IPS DF 6.9 (cell line): Measurements from ENCODE around the gene LCOR.
"Not testable (repeated sequence)": the region's sequence is repeated elsewhere in the genome, so short reads cannot be mapped to it uniquely, and the experiment has no call there.

Experiments used
- DNase-seq: peaks from one replicate; pipeline ENCODE4 v3.0.0-alpha.2; 2013; ENCODE audit warnings: low read depth, low spot score
- H3K27ac ChIP-seq: one replicate; pipeline ENCODE4 v1.5.1; 2013; ENCODE audit warnings: low read length, control low read depth
- H3K27me3 ChIP-seq: 2 replicates; pipeline ENCODE4 v1.6.1; 2013; ENCODE audit warnings: mild to moderate bottlenecking, low read length; ENCODE audit not compliant: control insufficient read depth, insufficient read depth
- H3K36me3 ChIP-seq: 2 replicates; pipeline ENCODE4 v1.6.1; 2013; ENCODE audit warnings: low read length; ENCODE audit not compliant: control insufficient read depth, insufficient read depth
- H3K4me1 ChIP-seq: 2 replicates; pipeline ENCODE4 v1.6.1; 2013; ENCODE audit warnings: low read length; ENCODE audit not compliant: control insufficient read depth, insufficient read depth
- H3K4me3 ChIP-seq: 2 replicates; pipeline ENCODE4 v1.5.1; 2013; ENCODE audit warnings: mild to moderate bottlenecking, low read length
- H3K9me3 ChIP-seq: 2 replicates; pipeline ENCODE4 v1.6.1; 2013; ENCODE audit warnings: low read length, inconsistent platforms; ENCODE audit not compliant: control insufficient read depth, insufficient read depth
- WGBS: extraction: QIAGEN DNeasy Blood & Tissue Kit; methylation state at CpG from one replicate; pipeline ENCODE4 v1.1.7; 2013; ENCODE audit warnings: mixed read lengths, missing lambda C conversion rate; ENCODE audit not compliant: insufficient read length, insufficient coverage; 5-methylcytosine and 5-hydroxymethylcytosine counted together

LCOR gene

GRCh38 chr10:96930469-96930868, 98.4 kb downstream of the LCOR start:
- WGBS, result no CpG with 5 or more reads among the region's 5 CpGs
- Histone ChIP-seq H3K27ac (no peak overlapping the region), H3K4me1 (no peaks in the 10 kb centered on the region), H3K27me3 (no peaks in the 10 kb centered on the region), H3K36me3 (no peaks in the 10 kb centered on the region), H3K9me3 (no peaks in the 10 kb centered on the region), H3K4me3 (no peak overlapping the region)
- no peak for DNase-seq

GRCh38 chr10:96935148-96935547, 103.0 kb downstream of the LCOR start:
- WGBS, result no CpG with 5 or more reads among the region's 5 CpGs
- no peak overlapping the region for H3K27ac ChIP-seq
- H3K4me3 ChIP-seq, result no peak overlapping the region
- H3K27me3 ChIP-seq, result no peaks in the 10 kb centered on the region
- no peaks in the 10 kb centered on the region for H3K36me3 ChIP-seq
- no peak for DNase-seq
- H3K4me1 ChIP-seq, result no peaks in the 10 kb centered on the region
- H3K9me3 ChIP-seq, result no peaks in the 10 kb centered on the region

- Histone ChIP-seq H3K4me3 (no peak overlapping the region), H3K27ac (no peak overlapping the region), H3K36me3 (no peaks in the 10 kb centered on the region), H3K27me3 (no peaks in the 10 kb centered on the region), H3K4me1 (no peaks in the 10 kb centered on the region), H3K9me3 (no peaks in the 10 kb centered on the region)
- DNase-seq, result no peak
- WGBS, result no CpG with 5 or more reads among the region's 5 CpGs
Measured at GRCh38 chr10:96935810-96936209, 103.7 kb downstream of the LCOR start.

- DNase-seq, H3K36me3 ChIP-seq, H3K4me1 ChIP-seq, H3K27ac ChIP-seq, H3K4me3 ChIP-seq, H3K9me3 ChIP-seq, H3K27me3 ChIP-seq: not testable (repeated sequence)
- no CpG with 5 or more reads among the region's 8 CpGs for WGBS
Measured at GRCh38 chr10:96943161-96943560, 111.1 kb downstream of the LCOR start.

- Histone ChIP-seq H3K36me3 (no peaks in the 10 kb centered on the region), H3K9me3 (no peaks in the 10 kb centered on the region), H3K4me3 (no peak overlapping the region), H3K4me1 (no peaks in the 10 kb centered on the region), H3K27me3 (no peaks in the 10 kb centered on the region), H3K27ac (no peak overlapping the region)
- WGBS, result 100% methylated on average over 1 of the region's 5 CpGs
- no peak for DNase-seq
Measured at GRCh38 chr10:96947036-96947435, 114.9 kb downstream of the LCOR start.

- no peaks in the 10 kb centered on the region for H3K9me3 ChIP-seq
- H3K27me3 ChIP-seq, result no peaks in the 10 kb centered on the region
- H3K4me1 ChIP-seq, result no peaks in the 10 kb centered on the region
- no peak for DNase-seq
- no CpG with 5 or more reads among the region's 5 CpGs for WGBS
- H3K36me3 ChIP-seq, result no peaks in the 10 kb centered on the region
- H3K27ac ChIP-seq, result no peak overlapping the region
- no peak overlapping the region for H3K4me3 ChIP-seq
Measured at GRCh38 chr10:96949039-96949683, 117.1 kb downstream of the LCOR start.

GRCh38 chr10:96951954-96952353, 119.9 kb downstream of the LCOR start:
- H3K4me3 ChIP-seq, result no peak overlapping the region
- no peaks in the 10 kb centered on the region for H3K27me3 ChIP-seq
- H3K36me3 ChIP-seq, result peaks cover 3% of the 10 kb centered on the region; the same call in 1 of the 2 replicates
- no peaks in the 10 kb centered on the region for H3K4me1 ChIP-seq
- no CpG with 5 or more reads among the region's 2 CpGs for WGBS
- no peak overlapping the region for H3K27ac ChIP-seq
- no peaks in the 10 kb centered on the region for H3K9me3 ChIP-seq
- DNase-seq, result no peak

- Histone ChIP-seq H3K4me1 (no peaks in the 10 kb centered on the region), H3K27ac (no peak overlapping the region), H3K36me3 (peaks cover 3% of the 10 kb centered on the region; the same call in 1 of the 2 replicates), H3K27me3 (no peaks in the 10 kb centered on the region), H3K4me3 (no peak overlapping the region), H3K9me3 (no peaks in the 10 kb centered on the region)
- no peak for DNase-seq
- no CpG with 5 or more reads among the region's 4 CpGs for WGBS
Measured at GRCh38 chr10:96955794-96956193, 123.7 kb downstream of the LCOR start.

GRCh38 chr10:96958071-96958470, 126.0 kb downstream of the LCOR start:
- Histone ChIP-seq H3K27me3 (no peaks in the 10 kb centered on the region), H3K4me3 (no peak overlapping the region), H3K4me1 (no peaks in the 10 kb centered on the region), H3K9me3 (no peaks in the 10 kb centered on the region), H3K27ac (no peak overlapping the region), H3K36me3 (peaks cover 3% of the 10 kb centered on the region; the same call in 1 of the 2 replicates)
- no CpG with 5 or more reads among the region's 2 CpGs for WGBS
- DNase-seq, result no peak

GRCh38 chr10:96959733-96960132, 127.6 kb downstream of the LCOR start:
- no peak overlapping the region for H3K4me3 ChIP-seq
- WGBS, result no CpG with 5 or more reads among the region's 1 CpG

GRCh38 chr10:96960872-96961271, 128.8 kb downstream of the LCOR start:
- Histone ChIP-seq H3K4me1 (no peaks in the 10 kb centered on the region), H3K9me3 (no peaks in the 10 kb centered on the region), H3K27me3 (no peaks in the 10 kb centered on the region), H3K4me3 (no peak overlapping the region), H3K27ac (no peak overlapping the region), H3K36me3 (no peaks in the 10 kb centered on the region)
- no CpG with 5 or more reads among the region's 2 CpGs for WGBS
- DNase-seq, result no peak

More at GRCh38 chr10:96959733-96960132, 127.6 kb downstream of the LCOR start:
- Histone ChIP-seq H3K27ac (no peak overlapping the region), H3K4me1 (no peaks in the 10 kb centered on the region), H3K36me3 (peaks cover 2% of the 10 kb centered on the region; the same call in 1 of the 2 replicates), H3K27me3 (no peaks in the 10 kb centered on the region), H3K9me3 (no peaks in the 10 kb centered on the region)
- no peak for DNase-seq
